DND-41 (cell line): ENCODE measurements around the gene HOXB4.

ENCODE experiments used
- EZH2 ChIP-seq: IDR thresholded peaks from 3 replicates; pipeline ENCODE4 v1.6.1; 2012; ENCODE audit warnings: borderline replicate concordance, low read depth, mild to moderate bottlenecking, moderate library complexity, low read length, inconsistent platforms; ENCODE audit not compliant: severe bottlenecking
- TF ChIP-seq, protein P1 (sequence below): IDR thresholded peaks from 2 replicates; pipeline ENCODE4 v1.5.1; 2012; ENCODE audit warnings: borderline replicate concordance, low read length, moderate library complexity, mild to moderate bottlenecking; ENCODE audit not compliant: poor library complexity, severe bottlenecking; ENCODE audit errors: extremely low read depth

DNA sequence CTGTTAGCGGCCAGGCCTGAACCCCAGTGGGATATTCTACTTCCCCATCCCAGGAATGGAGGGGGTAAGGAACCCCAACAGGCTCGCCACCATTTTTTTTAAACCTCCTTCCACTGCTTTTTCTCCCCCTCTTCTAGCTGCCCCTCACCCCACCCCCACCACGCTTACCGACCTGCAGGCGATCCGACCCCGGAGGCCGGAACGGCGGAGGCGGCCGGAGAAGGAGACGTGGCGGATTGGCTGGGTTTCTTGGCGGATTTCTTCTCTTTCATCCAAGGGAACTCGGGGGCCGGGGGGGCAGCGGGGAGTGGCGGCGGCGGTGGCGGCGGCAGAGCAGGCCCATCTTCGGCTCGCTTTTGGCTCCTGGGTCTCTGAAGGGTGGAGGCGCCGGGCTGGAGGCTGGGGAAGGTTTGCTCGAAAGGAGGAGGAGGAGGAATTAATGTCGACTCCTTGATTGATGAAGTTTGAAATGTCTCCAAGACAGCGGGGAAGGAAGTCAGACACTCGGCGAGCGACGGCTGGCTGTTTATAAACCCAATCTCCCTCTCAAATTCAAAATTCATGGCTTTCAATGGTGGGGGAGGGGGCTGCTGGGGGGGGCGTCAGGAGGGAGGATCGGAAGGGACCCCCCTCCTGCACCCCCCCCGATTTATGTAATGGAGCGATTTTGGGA lies 33.7 kb downstream of the HOXB4 start:
- no peak for TF ChIP-seq EZH2
- TF ChIP-seq, protein P1, sequence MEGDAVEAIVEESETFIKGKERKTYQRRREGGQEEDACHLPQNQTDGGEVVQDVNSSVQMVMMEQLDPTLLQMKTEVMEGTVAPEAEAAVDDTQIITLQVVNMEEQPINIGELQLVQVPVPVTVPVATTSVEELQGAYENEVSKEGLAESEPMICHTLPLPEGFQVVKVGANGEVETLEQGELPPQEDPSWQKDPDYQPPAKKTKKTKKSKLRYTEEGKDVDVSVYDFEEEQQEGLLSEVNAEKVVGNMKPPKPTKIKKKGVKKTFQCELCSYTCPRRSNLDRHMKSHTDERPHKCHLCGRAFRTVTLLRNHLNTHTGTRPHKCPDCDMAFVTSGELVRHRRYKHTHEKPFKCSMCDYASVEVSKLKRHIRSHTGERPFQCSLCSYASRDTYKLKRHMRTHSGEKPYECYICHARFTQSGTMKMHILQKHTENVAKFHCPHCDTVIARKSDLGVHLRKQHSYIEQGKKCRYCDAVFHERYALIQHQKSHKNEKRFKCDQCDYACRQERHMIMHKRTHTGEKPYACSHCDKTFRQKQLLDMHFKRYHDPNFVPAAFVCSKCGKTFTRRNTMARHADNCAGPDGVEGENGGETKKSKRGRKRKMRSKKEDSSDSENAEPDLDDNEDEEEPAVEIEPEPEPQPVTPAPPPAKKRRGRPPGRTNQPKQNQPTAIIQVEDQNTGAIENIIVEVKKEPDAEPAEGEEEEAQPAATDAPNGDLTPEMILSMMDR = no peak
